Measurements from ENCODE around the gene FAM222A. TPM values are rescaled to one million over a fixed set of nuclear protein-coding genes. Genes with fewer than 3 reads are reported as not detected.

The FAM222A gene
- total RNA-seq, 6 experiments from 2014 or later, result 0.34 to 4.3 (median 1.2) TPM

- WGBS (ENCODE audit: insufficient coverage, low coverage, low lambda C conversion rate, missing lambda C conversion rate), result no CpG with 5 or more reads among the region's 1 CpG
- Histone ChIP-seq H3K9me3 (no peaks in the 10 kb centered on the region), H3K27me3 (no peaks in the 10 kb centered on the region), H3K4me1 (peaks cover 0 to 38% (median 8%) of the 10 kb centered on the region in 4 donors), H3K27ac (no peak overlapping the region), H3K4me3 (no peak overlapping the region), H3K36me3 (no peaks in the 10 kb centered on the region)
- no peak for ATAC-seq
- no peak for DNase-seq
- intact Hi-C loops (cut with DNase I), result no loop called here
- no peak for TF ChIP-seq CTCF (IDR thresholded peaks at IDR 0.05)
- no peak for TF ChIP-seq POLR2A (IDR thresholded peaks at IDR 0.05)
These were observed 30.9 kb upstream of the FAM222A start for GRCh38 chr12:109682708-109683060.

- H3K27me3 ChIP-seq, result no peaks in the 10 kb centered on the region
- H3K4me3 ChIP-seq, result no peak overlapping the region
- H3K4me1 ChIP-seq, result peaks cover 0 to 38% (median 8%) of the 10 kb centered on the region in 4 donors
- intact Hi-C loops (cut with DNase I), result no loop called here
- ATAC-seq, result no peak
- no peak overlapping the region for H3K27ac ChIP-seq
- no peaks in the 10 kb centered on the region for H3K9me3 ChIP-seq
- no peaks in the 10 kb centered on the region for H3K36me3 ChIP-seq
- no peak for DNase-seq
- TF ChIP-seq CTCF (IDR thresholded peaks at IDR 0.05) (no peak), POLR2A (IDR thresholded peaks at IDR 0.05) (no peak)
These were observed 30.3 kb upstream of the FAM222A start for GRCh38 chr12:109683316-109683715.

- WGBS (ENCODE audit: insufficient coverage, low coverage, low lambda C conversion rate, missing lambda C conversion rate), result 88% methylated on average over 9 of the region's 10 CpGs
- intact Hi-C loops (cut with DNase I), result no loop called here
- Histone ChIP-seq H3K27me3 (no peaks in the 10 kb centered on the region), H3K27ac (no peak overlapping the region), H3K36me3 (no peaks in the 10 kb centered on the region), H3K9me3 (no peaks in the 10 kb centered on the region), H3K4me1 (peaks cover 0 to 16% (median 5%) of the 10 kb centered on the region in 4 donors), H3K4me3 (no peak overlapping the region)
- no peak for ATAC-seq
- TF ChIP-seq CTCF (IDR thresholded peaks at IDR 0.05) (no peak), POLR2A (IDR thresholded peaks at IDR 0.05) (no peak)
- DNase-seq, result no peak
These were observed 27.8 kb upstream of the FAM222A start for GRCh38 chr12:109685574-109686447.

- 90% methylated on average over 2 of the region's 7 CpGs for WGBS (ENCODE audit: insufficient coverage, low coverage, low lambda C conversion rate, missing lambda C conversion rate)
- H3K9me3 ChIP-seq, result no peaks in the 10 kb centered on the region
- intact Hi-C loops (cut with DNase I), result no loop called here
- ATAC-seq (no peak), DNase-seq (no peak)
- H3K4me3 ChIP-seq, result no peak overlapping the region
- H3K27ac ChIP-seq, result no peak overlapping the region
- no peaks in the 10 kb centered on the region for H3K36me3 ChIP-seq
- no peak for TF ChIP-seq POLR2A (IDR thresholded peaks at IDR 0.05)
- TF ChIP-seq CTCF (IDR thresholded peaks at IDR 0.05), result no peak
- H3K27me3 ChIP-seq, result no peaks in the 10 kb centered on the region
- H3K4me1 ChIP-seq, result peaks cover 0 to 9% (median 3%) of the 10 kb centered on the region in 4 donors
These were observed 27.1 kb upstream of the FAM222A start for GRCh38 chr12:109686523-109686922.

Data from right lobe of liver (tissue), 6 donors.